ENCODE data around the gene NELFCD. TPM values are rescaled to one million over a fixed set of nuclear protein-coding genes. Genes with fewer than 3 reads are reported as not detected.

NELFCD gene
- total and polyA plus RNA-seq, 10 of the 15 experiments (the other 5 are each of a cell fraction or from before 2014, with no cell fraction given): 8.9 to 109 (median 82.9) TPM

DNA sequence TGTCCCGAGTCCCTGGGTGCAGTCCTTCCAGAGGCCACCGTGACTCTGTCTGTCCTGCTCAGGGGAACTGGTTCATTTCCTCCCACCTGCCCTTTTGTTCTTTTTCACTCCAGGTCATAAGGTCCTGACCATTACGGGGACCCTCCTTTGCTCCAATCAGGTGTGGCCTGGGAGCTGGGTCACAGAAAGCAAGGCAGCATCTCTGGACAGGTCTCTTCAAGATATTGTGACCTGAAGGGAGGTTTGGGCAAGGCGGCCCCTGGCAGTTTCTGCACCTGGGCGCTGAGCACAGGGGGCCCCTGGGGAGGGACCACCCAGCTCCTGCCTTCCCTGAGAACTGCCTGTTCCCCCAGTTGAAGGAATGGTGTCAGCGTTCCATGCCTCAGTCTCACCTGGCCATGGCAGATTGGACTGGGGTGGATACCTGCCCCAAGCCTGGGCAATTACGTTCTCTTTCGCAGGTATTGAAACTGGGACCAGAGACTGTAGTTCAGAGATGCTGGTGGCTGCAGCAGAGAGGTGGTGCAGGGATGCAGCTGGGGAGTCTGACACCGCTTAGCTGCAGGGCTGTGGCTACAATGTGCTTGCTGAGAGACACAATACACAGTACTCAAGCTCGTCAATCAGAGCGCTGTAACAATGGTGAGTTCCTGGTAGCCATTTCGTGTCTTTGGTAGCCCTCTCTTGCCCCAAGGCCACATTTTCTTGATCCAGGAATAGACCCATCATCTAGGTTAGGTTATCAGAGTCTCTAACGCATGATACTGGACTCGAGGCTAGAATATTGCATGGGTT lies 15.6 kb upstream of the NELFCD start:
- Histone ChIP-seq H3K4me3 (no peak overlapping the region), H3K9me3 (replicated peaks; ENCODE audit: control insufficient read depth, insufficient read depth, low read length) (peaks cover 2% of the 10 kb centered on the region; the same call in 2 of the 3 replicates), H3K4me2 (ENCODE audit: control insufficient read depth, insufficient read depth) (no peak overlapping the region), H2AFZ (ENCODE audit: control insufficient read depth, low read depth, low read length) (no peak overlapping the region), H3K36me3 (ENCODE audit: control insufficient read depth in 2 of 2, insufficient read depth in 2 of 2, low read length in 1 of 2) (no peaks in the 10 kb centered on the region), H3K4me1 (ENCODE audit: control insufficient read depth, insufficient read depth, low read length) (peaks cover 13% of the 10 kb centered on the region), H3K27ac (ENCODE audit: control insufficient read depth, insufficient read depth) (no peak overlapping the region), H3K79me2 (ENCODE audit: control insufficient read depth, insufficient read depth, low read length) (no peaks in the 10 kb centered on the region), H4K20me1 (ENCODE audit: control insufficient read depth, insufficient read depth) (no peaks in the 10 kb centered on the region), H3K27me3 (replicated peaks in 1 of 2; ENCODE audit: control insufficient read depth in 2 of 2, insufficient read depth in 2 of 2, low read length in 1 of 2) (no peaks in the 10 kb centered on the region), H3K9ac (ENCODE audit: control insufficient read depth, insufficient read depth, low read length) (no peak overlapping the region)
- RAD21 ChIA-PET (ENCODE audit: unreplicated experiment): no interaction called here
- DNase-seq (ENCODE audit: low read depth, low spot score) (no peak), FAIRE-seq (no peak), ATAC-seq (no peak)
- no TSS peak for BruUV-seq (replicated peaks)
- 61% methylated on average over 14 of the region's 14 CpGs for WGBS (ENCODE audit: insufficient coverage, insufficient replicate concordance, low lambda C conversion rate, missing lambda C conversion rate)
- in situ Hi-C loops (cut with MboI) (no loop called here), intact Hi-C loops (cut with micrococcal nuclease; ENCODE audit: unreplicated experiment) (no loop called here)
- SMC1A ChIA-PET (ENCODE audit: uncharacterized antibody, unreplicated experiment): interaction anchor here (0.6 kb wide), 1 partner anchor 25 kb away, joined by 3 read pairs; no protein-coding TSS in a partner anchor
- TF ChIP-seq, protein P1, sequence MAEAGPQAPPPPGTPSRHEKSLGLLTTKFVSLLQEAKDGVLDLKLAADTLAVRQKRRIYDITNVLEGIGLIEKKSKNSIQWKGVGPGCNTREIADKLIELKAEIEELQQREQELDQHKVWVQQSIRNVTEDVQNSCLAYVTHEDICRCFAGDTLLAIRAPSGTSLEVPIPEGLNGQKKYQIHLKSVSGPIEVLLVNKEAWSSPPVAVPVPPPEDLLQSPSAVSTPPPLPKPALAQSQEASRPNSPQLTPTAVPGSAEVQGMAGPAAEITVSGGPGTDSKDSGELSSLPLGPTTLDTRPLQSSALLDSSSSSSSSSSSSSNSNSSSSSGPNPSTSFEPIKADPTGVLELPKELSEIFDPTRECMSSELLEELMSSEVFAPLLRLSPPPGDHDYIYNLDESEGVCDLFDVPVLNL (IDR thresholded peaks at IDR 0.05; ENCODE audit: low read depth, low read length): no peak
- TF ChIP-seq NBN (IDR thresholded peaks at IDR 0.05): no peak
- TF ChIP-seq, protein P2, sequence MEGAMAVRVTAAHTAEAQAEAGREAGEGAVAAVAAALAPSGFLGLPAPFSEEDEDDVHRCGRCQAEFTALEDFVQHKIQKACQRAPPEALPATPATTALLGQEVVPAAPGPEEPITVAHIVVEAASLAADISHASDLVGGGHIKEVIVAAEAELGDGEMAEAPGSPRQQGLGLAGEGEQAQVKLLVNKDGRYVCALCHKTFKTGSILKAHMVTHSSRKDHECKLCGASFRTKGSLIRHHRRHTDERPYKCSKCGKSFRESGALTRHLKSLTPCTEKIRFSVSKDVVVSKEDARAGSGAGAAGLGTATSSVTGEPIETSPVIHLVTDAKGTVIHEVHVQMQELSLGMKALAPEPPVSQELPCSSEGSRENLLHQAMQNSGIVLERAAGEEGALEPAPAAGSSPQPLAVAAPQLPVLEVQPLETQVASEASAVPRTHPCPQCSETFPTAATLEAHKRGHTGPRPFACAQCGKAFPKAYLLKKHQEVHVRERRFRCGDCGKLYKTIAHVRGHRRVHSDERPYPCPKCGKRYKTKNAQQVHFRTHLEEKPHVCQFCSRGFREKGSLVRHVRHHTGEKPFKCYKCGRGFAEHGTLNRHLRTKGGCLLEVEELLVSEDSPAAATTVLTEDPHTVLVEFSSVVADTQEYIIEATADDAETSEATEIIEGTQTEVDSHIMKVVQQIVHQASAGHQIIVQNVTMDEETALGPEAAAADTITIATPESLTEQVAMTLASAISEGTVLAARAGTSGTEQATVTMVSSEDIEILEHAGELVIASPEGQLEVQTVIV (IDR thresholded peaks at IDR 0.05; ENCODE audit: borderline replicate concordance, partially characterized antibody): no peak
- no peak for TF ChIP-seq YY1 (IDR thresholded peaks at IDR 0.05; ENCODE audit: low read depth, low read length)
- TF ChIP-seq CHD4 (IDR thresholded peaks at IDR 0.05): no peak
- TF ChIP-seq SREBF1 (IDR thresholded peaks at IDR 0.05; ENCODE audit: low read length): no peak
- POLR2A ChIA-PET: no interaction called here
- CTCF ChIA-PET: no interaction called here
